Keratinocyte (primary cell): Measurements from ENCODE around the gene SELENOS. TPM values are rescaled to one million over a fixed set of nuclear protein-coding genes. Genes with fewer than 3 reads are reported as not detected.

Experiments
- DNase-seq: peaks from one replicate; pipeline ENCODE4 v3.0.0-alpha.2; 2011; ENCODE audit warnings: low read depth, missing footprints, low spot score
- FAIRE-seq: peaks from 2 replicates; lab custom pipeline; 2011; peaks lifted over from hg19 to GRCh38; lab: Jason Lieb, UNC
- H2AFZ ChIP-seq: 2 replicates; pipeline ENCODE4 v1.6.0; 2012; ENCODE audit warnings: low read length, control low read depth, inconsistent platforms; ENCODE audit not compliant: control insufficient read depth
- H3K27ac ChIP-seq: 2 replicates; pipeline ENCODE4 v1.5.1; 2011; ENCODE audit warnings: low read length; ENCODE audit not compliant: control insufficient read depth, insufficient read depth
- H3K27me3 ChIP-seq: 3 replicates; pipeline ENCODE4 v1.6.0; 2011; ENCODE audit warnings: low read length; ENCODE audit not compliant: control insufficient read depth, insufficient read depth; ENCODE audit errors: extremely low read depth
- H3K36me3 ChIP-seq, 2 experiments: 2 replicates in 1 of 2; 3 replicates in 1 of 2; pipeline ENCODE4 v1.5.1; 2011; ENCODE audit warnings: low read length in 2 of 2, mild to moderate bottlenecking in 1 of 2; ENCODE audit not compliant: control insufficient read depth in 2 of 2, insufficient read depth in 2 of 2; ENCODE audit errors: extremely low read depth in 1 of 2
- H3K4me1 ChIP-seq: 3 replicates; pipeline ENCODE4 v1.5.1; 2011; ENCODE audit warnings: low read length; ENCODE audit not compliant: control insufficient read depth, insufficient read depth; ENCODE audit errors: extremely low read depth
- H3K4me2 ChIP-seq: 3 replicates; pipeline ENCODE4 v1.6.0; 2011; ENCODE audit warnings: low read depth, low read length; ENCODE audit not compliant: control insufficient read depth, insufficient read depth; ENCODE audit errors: extremely low read depth
- H3K4me3 ChIP-seq, 3 experiments: fragments of 200-600 bp in 1 of 3; sonication (generic) in 1 of 3; 2 replicates in 2 of 3; 3 replicates in 1 of 3; pipeline ENCODE4 v1.5.1; 2011 to 2016; ENCODE audit warnings: low read length in 3 of 3, mild to moderate bottlenecking in 3 of 3, control low read depth in 2 of 3, inconsistent platforms in 1 of 3, low read depth in 1 of 3, mixed read lengths in 1 of 3, mixed run types in 1 of 3, moderate library complexity in 1 of 3; ENCODE audit not compliant: control insufficient read depth in 2 of 3, insufficient read depth in 2 of 3; ENCODE audit errors: extremely low read depth in 1 of 3
- H3K79me2 ChIP-seq: 2 replicates; pipeline ENCODE4 v1.6.0; 2012; ENCODE audit warnings: low read length; ENCODE audit not compliant: control insufficient read depth, insufficient read depth
- H3K9ac ChIP-seq: 3 replicates; pipeline ENCODE4 v1.6.0; 2011; ENCODE audit warnings: low read length; ENCODE audit not compliant: control insufficient read depth, insufficient read depth; ENCODE audit errors: extremely low read depth
- H3K9me1 ChIP-seq: 3 replicates; pipeline ENCODE4 v1.6.0; 2011; ENCODE audit warnings: low read length; ENCODE audit not compliant: control insufficient read depth, insufficient read depth; ENCODE audit errors: extremely low read depth
- H3K9me3 ChIP-seq: 2 replicates; pipeline ENCODE4 v1.5.1; 2012; ENCODE audit warnings: low read depth, low read length; ENCODE audit not compliant: control insufficient read depth
- H4K20me1 ChIP-seq: 3 replicates; pipeline ENCODE4 v1.6.0; 2011; ENCODE audit warnings: low read length; ENCODE audit not compliant: control insufficient read depth, insufficient read depth; ENCODE audit errors: extremely low read depth
- CTCF ChIP-seq, 3 experiments: IDR thresholded peaks in 1 of 3; conservative IDR thresholded peaks in 1 of 3; optimal IDR thresholded peaks in 1 of 3; 2 replicates in 2 of 3; 3 replicates in 1 of 3; pipeline versions ENCODE3 to v1.5.1; 2011; ENCODE audit warnings: low read length in 3 of 3, mild to moderate bottlenecking in 3 of 3, moderate library complexity in 2 of 3, control low read depth in 1 of 3, inconsistent platforms in 1 of 3; ENCODE audit not compliant: insufficient read depth in 2 of 3; ENCODE audit errors: extremely low read depth in 1 of 3
- EZH2 ChIP-seq: IDR thresholded peaks from one replicate; pipeline ENCODE4 v1.6.1; 2012; ENCODE audit warnings: inconsistent platforms, mild to moderate bottlenecking, low read length, moderate library complexity
- dilution Hi-C: fragments of 300-500 bp; cut with MboI; formaldehyde crosslinking; loops from one replicate; pipeline ENCODE4 v1.7.0; 2020; ENCODE audit warnings: low sequenced_read_pairs; ENCODE audit not compliant: extremely low pct_ligation_motif_present
- polyA plus RNA-seq, 5 experiments: library from polyadenylated mRNA; depleted of rRNA in 3 of 5; stranded (reverse) in 3 of 5; stranded (forward) in 1 of 5; unstranded in 1 of 5; fragments of >200 nt; gene quantifications; 1 replicate in 1 of 5; 2 replicates in 3 of 5; 3 replicates in 1 of 5; pipeline versions ENCODE4 v1.2.1 to v1.2.3, GENCODE V29; 2011 to 2012; ENCODE audit warnings: missing spikeins in 2 of 5, low read depth in 1 of 5, low replicate concordance in 1 of 5

Gene SELENOS
- polyA plus RNA-seq, 1 donor (not counting 4 experiments of a cell fraction or from before 2014, with no cell fraction given), result 82.2 TPM

GRCh38 chr15:101316529-101316928 is 39.2 kb upstream of the SELENOS start:
- Histone ChIP-seq H3K27me3 (no peaks in the 10 kb centered on the region), H3K4me1 (peaks cover 21% of the 10 kb centered on the region), H3K36me3 (no peaks in the 10 kb centered on the region), H3K79me2 (no peaks in the 10 kb centered on the region), H3K9ac (no peak overlapping the region), H3K9me1 (no peaks in the 10 kb centered on the region), H3K27ac (no peak overlapping the region), H2AFZ (no peak overlapping the region), H3K4me3 (no peak overlapping the region), H3K9me3 (no peaks in the 10 kb centered on the region), H3K4me2 (no peak overlapping the region), H4K20me1 (no peaks in the 10 kb centered on the region)
- DNase-seq, result no peak
- TF ChIP-seq CTCF (optimal IDR thresholded peaks at IDR 0.05 in 1 of 3, IDR thresholded peaks at IDR 0.05 in 1 of 3, conservative IDR thresholded peaks at IDR 0.05 in 1 of 3; ENCODE audit: extremely low read depth in 1 of 3, insufficient read depth in 2 of 3, low read length in 3 of 3), result no peak
- no peak for TF ChIP-seq EZH2
- FAIRE-seq, result no peak
- dilution Hi-C loops, result no loop called here

GRCh38 chr15:101315736-101316135 is 38.5 kb upstream of the SELENOS start:
- no peaks in the 10 kb centered on the region for H4K20me1 ChIP-seq
- no peak for TF ChIP-seq CTCF (optimal IDR thresholded peaks at IDR 0.05 in 1 of 3, IDR thresholded peaks at IDR 0.05 in 1 of 3, conservative IDR thresholded peaks at IDR 0.05 in 1 of 3; ENCODE audit: extremely low read depth in 1 of 3, insufficient read depth in 2 of 3, low read length in 3 of 3)
- no peak for TF ChIP-seq EZH2
- no peaks in the 10 kb centered on the region for H3K79me2 ChIP-seq
- no peak overlapping the region for H3K9ac ChIP-seq
- H3K27me3 ChIP-seq, result no peaks in the 10 kb centered on the region
- H3K4me3 ChIP-seq, result no peak overlapping the region
- no peak overlapping the region for H3K4me2 ChIP-seq
- peaks cover 21% of the 10 kb centered on the region for H3K4me1 ChIP-seq
- H3K27ac ChIP-seq, result no peak overlapping the region
- no peak for DNase-seq
- H3K9me3 ChIP-seq, result no peaks in the 10 kb centered on the region
- no peak for FAIRE-seq
- dilution Hi-C loops, result no loop called here
- no peaks in the 10 kb centered on the region for H3K9me1 ChIP-seq
- H3K36me3 ChIP-seq, result no peaks in the 10 kb centered on the region
- H2AFZ ChIP-seq, result no peak overlapping the region
